ENCODE results near the gene AGPS. TPM values are rescaled to one million over a fixed set of nuclear protein-coding genes. Genes with fewer than 3 reads are reported as not detected.
"Not testable (repeated sequence)": the region's sequence is repeated elsewhere in the genome, so short reads cannot be mapped to it uniquely, and the experiment has no call there.

AGPS gene
- polyA plus RNA-seq (2012; ENCODE audit: insufficient read depth, insufficient read length), result 40.8 TPM

DNA sequence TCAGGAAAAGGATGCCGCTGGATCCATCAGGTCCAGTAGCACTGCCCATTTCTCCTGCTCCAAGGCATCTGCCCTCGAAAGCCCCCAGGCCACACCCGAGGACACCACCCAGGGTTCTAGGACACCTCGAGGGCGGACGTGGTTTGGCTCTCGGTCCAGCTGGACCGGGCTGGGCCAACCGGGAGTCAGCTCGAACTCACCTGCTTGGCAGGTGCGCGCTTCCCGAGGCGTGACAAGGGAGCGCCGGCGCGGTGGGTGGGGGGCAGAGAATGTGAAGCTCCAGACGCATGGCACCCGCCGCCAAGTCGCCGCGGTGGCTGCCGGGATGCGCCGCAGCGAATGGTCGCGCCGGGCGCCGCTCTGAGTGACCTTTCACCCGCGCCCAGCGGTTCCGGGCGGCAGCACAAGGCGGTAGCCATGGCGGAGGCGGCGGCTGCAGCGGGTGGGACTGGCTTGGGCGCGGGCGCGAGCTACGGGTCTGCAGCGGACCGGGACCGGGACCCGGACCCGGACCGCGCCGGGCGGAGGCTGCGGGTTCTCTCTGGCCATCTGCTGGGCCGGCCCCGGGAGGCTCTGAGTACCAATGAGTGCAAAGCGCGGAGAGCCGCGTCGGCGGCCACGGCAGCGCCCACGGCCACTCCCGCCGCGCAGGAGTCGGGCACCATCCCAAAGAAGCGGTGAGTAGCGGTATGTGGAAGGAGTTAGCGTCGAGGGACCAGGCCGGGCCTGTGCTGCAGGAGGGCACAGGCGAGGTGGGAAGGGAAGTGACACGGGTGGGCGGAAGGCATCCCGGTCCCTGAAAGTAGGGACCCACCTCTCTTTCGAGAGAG is at the start of gene AGPS:
Gene AGPS, plus strand, starts transcription at position 401 of the 830 bp plus-strand sequence. Its CDS starts 17 bp downstream, at position 418.
- DNase-seq (ENCODE audit: low read depth, low spot score), result peak; percentile 67
- peak within 1 kb of the TSS; percentile 89 for H3K4me3 ChIP-seq (ENCODE audit: low read length)

- no peak overlapping the region for H3K4me3 ChIP-seq (ENCODE audit: low read length)
- no peak for DNase-seq (ENCODE audit: low read depth, low spot score)
Measured at GRCh38 chr2:177343773-177344172, 48.8 kb upstream of the AGPS start.

DNA sequence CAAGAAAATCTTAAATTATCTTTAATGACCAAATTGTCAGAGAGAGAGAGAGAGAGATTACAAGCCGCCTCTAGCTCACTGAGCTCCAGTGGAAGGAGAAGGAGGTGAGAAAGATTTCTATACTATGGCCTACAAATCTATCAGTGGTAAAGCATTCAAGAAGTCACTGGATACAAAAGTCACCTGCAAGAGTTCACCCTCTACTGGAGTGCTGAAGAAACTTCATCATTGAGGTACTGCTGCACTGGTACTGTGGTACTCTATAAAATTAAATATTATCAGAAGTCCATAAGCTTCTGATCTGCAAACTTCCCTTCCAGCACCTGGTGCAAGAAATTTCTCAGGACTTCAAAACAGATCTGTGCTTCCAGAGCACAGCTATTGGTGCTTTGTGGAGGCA is 48.3 kb upstream of the AGPS start:
- H3K4me3 ChIP-seq (ENCODE audit: low read length), result no peak overlapping the region
- DNase-seq (ENCODE audit: low read depth, low spot score), result no peak

- no peak overlapping the region for H3K4me3 ChIP-seq (ENCODE audit: low read length)
- no peak for DNase-seq (ENCODE audit: low read depth, low spot score)
Measured at GRCh38 chr2:177346192-177346591, 46.4 kb upstream of the AGPS start.

- no peak overlapping the region for H3K4me3 ChIP-seq (ENCODE audit: low read length)
Measured at GRCh38 chr2:177347570-177347969, 45.0 kb upstream of the AGPS start.

DNA sequence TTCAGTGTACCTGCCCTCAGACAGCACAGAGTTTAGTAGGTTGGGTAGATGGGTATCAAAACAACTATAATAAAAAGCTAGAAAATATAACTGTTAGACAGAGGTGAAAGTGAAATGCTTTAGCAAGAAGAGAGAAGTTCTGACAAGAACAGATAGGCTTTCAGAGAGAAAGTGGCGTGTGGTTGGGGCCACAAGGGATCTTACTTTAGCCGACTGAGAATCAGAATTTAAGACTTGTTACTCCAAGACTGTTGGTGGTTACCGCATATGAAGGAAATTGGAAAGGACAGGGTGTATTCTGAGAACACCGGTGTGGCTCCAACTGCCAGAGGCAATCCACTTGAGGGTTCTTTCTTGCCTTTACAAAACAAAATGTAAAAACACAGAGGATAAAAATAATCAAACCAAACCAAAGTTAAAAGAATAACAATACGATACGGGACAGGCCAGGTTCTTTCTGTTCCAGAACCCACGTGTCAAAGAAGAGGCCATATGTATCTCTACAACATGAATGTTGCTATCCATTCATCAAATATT is 44.4 kb upstream of the AGPS start:
- H3K4me3 ChIP-seq (ENCODE audit: low read length), result no peak overlapping the region
- DNase-seq (ENCODE audit: low read depth, low spot score), result no peak

More at GRCh38 chr2:177347570-177347969, 45.0 kb upstream of the AGPS start:
- no peak for DNase-seq (ENCODE audit: low read depth, low spot score)

DNA sequence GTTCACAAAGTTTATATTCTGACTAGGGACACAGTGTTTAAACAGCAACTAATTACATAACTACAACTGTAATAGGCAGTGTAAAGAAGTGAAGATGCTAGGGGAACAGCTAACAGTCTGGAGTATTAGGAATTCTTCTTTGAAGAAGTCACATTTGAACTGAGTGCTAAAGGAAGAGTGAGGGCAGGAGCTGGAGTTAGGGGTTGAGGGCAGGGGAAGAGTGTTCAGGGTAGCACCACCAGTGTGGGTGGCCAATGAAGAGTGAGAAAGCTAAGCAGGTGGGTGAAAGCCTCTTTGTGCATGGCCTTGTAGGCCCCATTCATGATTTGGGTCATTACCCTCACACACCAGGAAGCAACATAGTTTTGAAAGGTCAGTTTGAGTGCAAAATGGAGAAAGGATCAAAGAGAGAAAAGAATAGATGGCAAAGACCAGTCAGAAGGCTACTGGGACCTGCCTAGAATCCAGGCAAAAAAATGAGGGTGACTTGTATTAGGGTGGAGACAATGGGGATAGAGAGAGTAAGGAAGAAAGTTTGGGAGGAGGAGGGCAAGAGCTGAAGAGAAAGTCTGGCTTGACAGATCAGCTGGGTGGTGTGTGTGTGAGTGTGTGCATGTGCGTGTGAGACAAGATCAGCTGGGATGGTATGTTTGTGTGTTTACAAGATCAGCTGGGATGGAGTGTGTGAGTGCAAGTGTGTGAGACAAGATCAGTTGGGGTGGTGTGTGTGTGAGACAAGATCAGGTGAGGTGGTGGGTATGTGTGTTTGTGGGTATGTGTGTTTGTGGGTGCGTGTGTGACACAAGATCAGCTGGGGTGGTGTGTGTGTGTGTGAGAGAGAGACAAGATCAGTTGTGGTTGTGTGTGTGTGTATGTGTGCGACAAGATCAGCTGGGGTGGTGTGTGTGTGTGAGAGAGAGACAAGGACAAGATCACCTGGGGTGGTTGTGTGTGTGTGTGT is 43.6 kb upstream of the AGPS start:
- DNase-seq (ENCODE audit: low read depth, low spot score), result no peak

DNA sequence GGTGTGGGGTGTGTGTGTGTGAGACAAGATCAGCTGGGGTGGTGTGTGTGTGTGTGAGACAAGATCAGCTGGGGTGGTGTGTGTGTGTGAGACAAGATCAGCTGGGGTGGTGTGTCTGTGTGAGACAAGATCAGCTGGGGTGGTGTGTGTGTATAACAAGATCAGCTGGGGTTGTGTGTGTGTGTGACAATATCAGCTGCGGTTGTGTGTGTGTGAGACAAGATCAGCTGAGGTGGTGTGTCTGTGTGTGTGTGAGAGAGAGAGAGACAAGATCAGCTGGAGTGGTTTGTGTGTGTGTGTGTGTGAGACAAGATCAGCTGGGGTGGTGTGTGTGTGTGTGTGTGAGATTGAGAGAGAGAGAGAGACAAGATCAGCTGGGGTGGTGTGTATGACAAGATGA is 41.9 kb upstream of the AGPS start:
- not testable (repeated sequence) for H3K4me3 ChIP-seq (ENCODE audit: low read length); DNase-seq (ENCODE audit: low read depth, low spot score)

More for the DNA sequence above, 43.6 kb upstream of the AGPS start:
- no peak overlapping the region for H3K4me3 ChIP-seq (ENCODE audit: low read length)

GRCh38 chr2:177351121-177351520 is 41.5 kb upstream of the AGPS start:
- not testable (repeated sequence) for H3K4me3 ChIP-seq (ENCODE audit: low read length); DNase-seq (ENCODE audit: low read depth, low spot score)

- no peak overlapping the region for H3K4me3 ChIP-seq (ENCODE audit: low read length)
- DNase-seq (ENCODE audit: low read depth, low spot score), result no peak
Measured at GRCh38 chr2:177352441-177353186, 40.0 kb upstream of the AGPS start.

- DNase-seq (ENCODE audit: low read depth, low spot score), result no peak
Measured at GRCh38 chr2:177353187-177353478, 39.4 kb upstream of the AGPS start.

GRCh38 chr2:177354541-177354940 is 38.0 kb upstream of the AGPS start:
- H3K4me3 ChIP-seq (ENCODE audit: low read length); DNase-seq (ENCODE audit: low read depth, low spot score): not testable (repeated sequence)

More at GRCh38 chr2:177353187-177353478, 39.4 kb upstream of the AGPS start:
- H3K4me3 ChIP-seq (ENCODE audit: low read length), result no peak overlapping the region

DNA sequence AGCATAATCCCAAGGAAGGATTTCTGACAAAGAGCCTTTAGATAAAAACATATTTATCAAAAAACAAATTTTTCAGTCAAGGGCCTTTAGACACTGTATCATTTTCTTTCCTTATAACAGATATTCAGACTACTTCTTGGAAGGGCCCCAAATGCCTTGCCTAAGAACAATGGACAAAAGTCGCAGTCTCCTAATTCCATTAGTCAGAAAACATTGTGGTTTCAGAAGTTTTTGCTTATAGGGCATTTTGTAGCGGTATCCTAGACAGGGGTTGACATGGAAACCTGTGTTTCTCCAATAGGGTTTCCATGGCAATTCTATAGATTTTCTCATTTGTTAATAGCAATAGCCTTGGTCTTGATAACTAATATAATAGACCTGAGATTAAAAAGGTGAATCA is 36.7 kb upstream of the AGPS start:
- no peak overlapping the region for H3K4me3 ChIP-seq (ENCODE audit: low read length)
- no peak for DNase-seq (ENCODE audit: low read depth, low spot score)

GRCh38 chr2:177359836-177360595 is 32.6 kb upstream of the AGPS start:
- H3K4me3 ChIP-seq (ENCODE audit: low read length), result no peak overlapping the region
- DNase-seq (ENCODE audit: low read depth, low spot score), result no peak

DNA sequence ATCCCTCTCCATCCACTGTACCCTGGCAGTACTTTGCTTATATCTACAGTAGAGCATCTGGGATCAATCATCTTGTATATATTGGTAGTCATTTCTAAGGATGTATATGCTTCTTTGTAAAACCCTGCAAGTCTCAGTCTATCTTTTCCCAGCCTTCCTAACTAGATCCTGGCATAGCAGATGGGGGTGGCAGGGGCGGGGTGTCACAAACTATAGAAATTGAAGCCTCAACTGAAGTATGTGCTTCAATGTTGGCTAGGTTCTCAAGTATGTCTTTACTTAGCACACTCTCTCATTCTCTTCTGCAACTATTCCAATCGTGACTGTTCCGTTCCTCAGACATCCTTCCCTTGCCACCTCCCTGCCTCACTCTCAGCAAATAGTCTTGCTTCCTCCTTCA is 30.1 kb upstream of the AGPS start:
- no peak for DNase-seq (ENCODE audit: low read depth, low spot score)
- no peak overlapping the region for H3K4me3 ChIP-seq (ENCODE audit: low read length)

DNA sequence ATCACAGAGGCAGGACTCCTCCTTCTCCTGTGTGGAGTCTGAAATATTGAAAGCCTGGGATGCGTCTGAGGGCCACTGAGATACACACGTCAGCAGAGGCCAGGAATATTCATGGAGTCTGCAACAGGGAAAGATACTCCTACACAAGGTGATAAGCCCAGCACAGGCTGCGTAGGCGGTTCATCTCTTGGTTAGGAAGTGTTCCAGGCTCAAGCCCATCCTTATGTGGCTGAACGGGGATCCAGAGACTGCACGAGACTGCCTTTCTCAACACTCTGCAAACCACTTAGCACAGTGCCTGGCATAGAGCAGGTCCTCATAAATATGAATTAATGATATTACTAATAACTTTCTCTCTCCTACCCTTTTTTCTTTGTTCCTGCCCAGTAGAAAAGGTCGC is 29.2 kb upstream of the AGPS start:
- no peak for DNase-seq (ENCODE audit: low read depth, low spot score)
- H3K4me3 ChIP-seq (ENCODE audit: low read length), result no peak overlapping the region

- not testable (repeated sequence) for H3K4me3 ChIP-seq (ENCODE audit: low read length); DNase-seq (ENCODE audit: low read depth, low spot score)
Measured at GRCh38 chr2:177365764-177366163, 26.8 kb upstream of the AGPS start.

DNA sequence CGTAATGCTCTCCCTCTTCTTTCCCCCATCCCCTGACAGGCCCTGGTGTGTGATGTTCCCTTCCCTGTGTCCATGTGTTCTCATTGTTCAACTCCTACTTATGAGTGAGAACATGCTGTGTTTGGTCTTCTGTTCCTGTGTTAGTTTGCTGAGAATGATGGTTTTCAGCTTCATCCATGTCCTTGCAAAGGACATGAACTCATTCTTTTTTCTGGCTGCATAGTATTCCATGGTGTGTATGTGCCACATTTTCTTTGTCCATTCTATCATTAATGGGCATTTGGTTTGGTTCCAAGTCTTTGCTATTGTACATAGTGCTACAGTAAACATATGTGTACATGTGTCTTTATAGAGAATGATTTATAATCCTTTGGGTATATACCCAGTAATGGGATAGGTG is 24.6 kb upstream of the AGPS start:
- not testable (repeated sequence) for H3K4me3 ChIP-seq (ENCODE audit: low read length); DNase-seq (ENCODE audit: low read depth, low spot score)

Measured in Jurkat, Clone E6-1 (cell line).